ENCODE data around the gene TUBB2B.

- no peak for TF ChIP-seq CTCF (IDR thresholded peaks at IDR 0.05)
- no peak for TF ChIP-seq POLR2AphosphoS5 (IDR thresholded peaks at IDR 0.05)
- TF ChIP-seq EP300 (IDR thresholded peaks at IDR 0.05) = no peak
These were observed 44.3 kb upstream of the TUBB2B start for GRCh38 chr6:3271756-3272155.

Data from sigmoid colon (tissue), 4 donors.